Measurements from ENCODE around the gene PRR5L.

Gene PRR5L

GRCh38 chr11:36380296-36381014, 84.4 kb downstream of the PRR5L start:
- no peak for DNase-seq

GRCh38 chr11:36381015-36381360, 84.9 kb downstream of the PRR5L start:
- no peak for DNase-seq

GRCh38 chr11:36383195-36383594, 87.1 kb downstream of the PRR5L start:
- DNase-seq = no peak

GRCh38 chr11:36385121-36385970, 89.3 kb downstream of the PRR5L start:
- DNase-seq = no peak

GRCh38 chr11:36386411-36386810, 90.3 kb downstream of the PRR5L start:
- no peak for DNase-seq

- no peak for DNase-seq
Measured at GRCh38 chr11:36388071-36388470, 92.0 kb downstream of the PRR5L start.

- DNase-seq = no peak
Measured at GRCh38 chr11:36388951-36389350, 92.9 kb downstream of the PRR5L start.

GRCh38 chr11:36389811-36390210, 93.7 kb downstream of the PRR5L start:
- DNase-seq = no peak

GRCh38 chr11:36390963-36391471, 94.9 kb downstream of the PRR5L start:
- no peak for DNase-seq

GRCh38 chr11:36392196-36392595, 96.1 kb downstream of the PRR5L start:
- DNase-seq = no peak

- no peak for DNase-seq
Measured at GRCh38 chr11:36394056-36394455, 98.0 kb downstream of the PRR5L start.

GRCh38 chr11:36394926-36395325, 98.8 kb downstream of the PRR5L start:
- no peak for DNase-seq

- DNase-seq = peak; percentile 4
Measured at GRCh38 chr11:36395978-36396736, 100.1 kb downstream of the PRR5L start.

GRCh38 chr11:36398231-36398953, 102.3 kb downstream of the PRR5L start:
- DNase-seq = no peak

GRCh38 chr11:36399236-36399635, 103.1 kb downstream of the PRR5L start:
- DNase-seq = no peak

GRCh38 chr11:36399745-36400144, 103.7 kb downstream of the PRR5L start:
- no peak for DNase-seq

GRCh38 chr11:36400766-36401455, 104.8 kb downstream of the PRR5L start:
- no peak for DNase-seq

- no peak for DNase-seq
Measured at GRCh38 chr11:36402568-36403170, 106.6 kb downstream of the PRR5L start.

- no peak for DNase-seq
Measured at GRCh38 chr11:36403661-36404060, 107.6 kb downstream of the PRR5L start.

- no peak for DNase-seq
Measured at GRCh38 chr11:36404831-36405230, 108.7 kb downstream of the PRR5L start.

- DNase-seq = no peak
Measured at GRCh38 chr11:36405585-36406367, 109.7 kb downstream of the PRR5L start.

Data from DMS153 (cell line).